Keratinocyte (primary cell): ENCODE measurements around the gene MOGAT1.

Experiments
- CTCF ChIP-seq, 3 experiments: IDR thresholded peaks in 1 of 3; conservative IDR thresholded peaks in 1 of 3; optimal IDR thresholded peaks in 1 of 3; 2 replicates in 2 of 3; 3 replicates in 1 of 3; pipeline versions ENCODE3 to v1.5.1; 2011; ENCODE audit warnings: low read length in 3 of 3, mild to moderate bottlenecking in 3 of 3, moderate library complexity in 2 of 3, control low read depth in 1 of 3, inconsistent platforms in 1 of 3; ENCODE audit not compliant: insufficient read depth in 2 of 3; ENCODE audit errors: extremely low read depth in 1 of 3
- EZH2 ChIP-seq: IDR thresholded peaks from one replicate; pipeline ENCODE4 v1.6.1; 2012; ENCODE audit warnings: inconsistent platforms, mild to moderate bottlenecking, low read length, moderate library complexity

GRCh38 chr2:222649801-222650200 lies 21.7 kb upstream of the MOGAT1 start:
- TF ChIP-seq CTCF (optimal IDR thresholded peaks at IDR 0.05 in 1 of 3, IDR thresholded peaks at IDR 0.05 in 1 of 3, conservative IDR thresholded peaks at IDR 0.05 in 1 of 3; ENCODE audit: extremely low read depth in 1 of 3, insufficient read depth in 2 of 3, low read length in 3 of 3) (no peak), EZH2 (no peak)
